Neural crest cell (in vitro differentiated cells): ENCODE results near the gene RRP8. TPM values are rescaled to one million over a fixed set of nuclear protein-coding genes. Genes with fewer than 3 reads are reported as not detected.

ENCODE experiments used
- DNase-seq: peaks from one replicate; pipeline ENCODE4 v3.0.0; 2021; ENCODE audit warnings: low read depth, mixed read lengths, low spot score
- H3K27ac Mint-ChIP-seq: one replicate; pipeline ENCODE4 v1.8.0; 2021; ENCODE audit warnings: mild to moderate bottlenecking, mixed read lengths; ENCODE audit not compliant: unreplicated experiment
- H3K27me3 Mint-ChIP-seq: 2 replicates; pipeline ENCODE4 v1.8.0; 2021; ENCODE audit warnings: low read depth, mild to moderate bottlenecking, mixed read lengths
- H3K36me3 Mint-ChIP-seq: 2 replicates; pipeline ENCODE4 v1.8.0; 2021; ENCODE audit warnings: low read depth, mild to moderate bottlenecking, mixed read lengths
- H3K4me1 Mint-ChIP-seq: 2 replicates; pipeline ENCODE4 v1.8.0; 2021; ENCODE audit warnings: mixed read lengths
- H3K4me3 Mint-ChIP-seq: one replicate; pipeline ENCODE4 v1.8.0; 2021; ENCODE audit warnings: mild to moderate bottlenecking, mixed read lengths
- H3K9me3 Mint-ChIP-seq: 2 replicates; pipeline ENCODE4 v1.8.0; 2021; ENCODE audit warnings: mixed read lengths
- total RNA-seq: library from RNA; stranded (reverse); gene quantifications from 2 replicates; pipeline ENCODE4 v1.2.1, GENCODE V29; 2021
- TF ChIP-seq, protein P1 (sequence below): fragments of 200-600 bp; sonication (generic); conservative IDR thresholded peaks from 2 replicates; pipeline ENCODE4 v1.5.0; 2021; ENCODE audit warnings: antibody characterized with exemption, mild to moderate bottlenecking

RRP8 gene
- total RNA-seq, 1 donor from 2014 or later: 22.5 TPM

DNA sequence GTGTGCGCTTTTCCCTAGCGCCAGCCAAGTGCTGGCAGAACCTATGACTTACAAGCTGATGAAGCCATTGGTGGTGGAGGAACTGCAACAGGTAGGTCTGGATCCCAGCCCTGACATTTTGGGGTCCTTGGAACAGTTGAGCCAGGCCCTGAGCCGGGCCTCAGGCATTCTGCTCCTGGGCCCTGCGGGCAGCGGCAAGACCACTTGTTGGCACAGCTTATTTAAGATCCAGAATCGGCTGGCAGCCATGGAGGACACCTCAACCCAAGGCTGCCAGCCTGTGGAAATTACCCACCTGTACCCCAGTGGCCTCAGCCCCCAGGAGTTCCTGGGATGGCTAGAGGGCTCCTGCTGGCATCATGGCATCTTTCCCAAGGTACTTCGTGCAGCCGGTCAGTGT lies 56.7 kb downstream of the RRP8 start:
- H3K4me1 Mint-ChIP-seq: no peaks in the 10 kb centered on the region
- H3K9me3 Mint-ChIP-seq: no peaks in the 10 kb centered on the region
- no peaks in the 10 kb centered on the region for H3K36me3 Mint-ChIP-seq
- no peak for DNase-seq
- no peak overlapping the region for H3K4me3 Mint-ChIP-seq
- H3K27me3 Mint-ChIP-seq: no peaks in the 10 kb centered on the region
- no peak overlapping the region for H3K27ac Mint-ChIP-seq
- TF ChIP-seq, protein P1, sequence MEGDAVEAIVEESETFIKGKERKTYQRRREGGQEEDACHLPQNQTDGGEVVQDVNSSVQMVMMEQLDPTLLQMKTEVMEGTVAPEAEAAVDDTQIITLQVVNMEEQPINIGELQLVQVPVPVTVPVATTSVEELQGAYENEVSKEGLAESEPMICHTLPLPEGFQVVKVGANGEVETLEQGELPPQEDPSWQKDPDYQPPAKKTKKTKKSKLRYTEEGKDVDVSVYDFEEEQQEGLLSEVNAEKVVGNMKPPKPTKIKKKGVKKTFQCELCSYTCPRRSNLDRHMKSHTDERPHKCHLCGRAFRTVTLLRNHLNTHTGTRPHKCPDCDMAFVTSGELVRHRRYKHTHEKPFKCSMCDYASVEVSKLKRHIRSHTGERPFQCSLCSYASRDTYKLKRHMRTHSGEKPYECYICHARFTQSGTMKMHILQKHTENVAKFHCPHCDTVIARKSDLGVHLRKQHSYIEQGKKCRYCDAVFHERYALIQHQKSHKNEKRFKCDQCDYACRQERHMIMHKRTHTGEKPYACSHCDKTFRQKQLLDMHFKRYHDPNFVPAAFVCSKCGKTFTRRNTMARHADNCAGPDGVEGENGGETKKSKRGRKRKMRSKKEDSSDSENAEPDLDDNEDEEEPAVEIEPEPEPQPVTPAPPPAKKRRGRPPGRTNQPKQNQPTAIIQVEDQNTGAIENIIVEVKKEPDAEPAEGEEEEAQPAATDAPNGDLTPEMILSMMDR: no peak

DNA sequence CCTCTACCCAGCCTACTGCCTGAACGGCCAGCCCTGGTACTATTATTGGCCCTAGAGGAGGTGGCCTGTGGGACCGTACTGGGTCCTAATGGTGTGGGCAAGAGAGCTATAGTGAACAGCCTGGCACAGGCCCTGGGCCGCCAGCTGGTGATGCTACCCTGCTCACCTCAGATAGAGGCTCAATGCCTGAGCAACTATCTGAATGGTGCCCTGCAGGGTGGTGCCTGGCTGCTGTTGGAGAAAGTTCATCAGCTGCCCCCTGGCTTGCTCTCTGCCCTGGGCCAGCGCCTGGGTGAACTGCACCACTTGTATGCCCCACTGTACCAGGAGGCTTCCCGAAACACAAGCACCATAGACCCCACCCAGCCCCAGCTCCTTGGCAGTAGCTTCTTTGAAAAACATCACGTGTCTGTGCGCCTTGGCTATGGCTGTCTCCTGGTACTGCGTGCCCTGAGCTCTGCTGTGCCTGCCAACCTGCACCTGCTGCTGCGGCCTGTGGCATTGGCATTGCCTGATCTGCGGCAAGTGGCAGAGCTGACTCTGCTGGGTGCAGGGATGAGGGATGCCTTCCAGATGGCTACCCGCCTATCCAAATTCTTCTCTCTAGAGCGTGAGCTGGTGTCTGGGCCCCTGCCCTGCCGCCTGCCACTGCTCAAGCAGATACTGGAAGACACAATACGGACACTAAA lies 57.4 kb downstream of the RRP8 start:
- Mint-ChIP-seq H3K9me3 (no peaks in the 10 kb centered on the region), H3K27me3 (no peaks in the 10 kb centered on the region), H3K4me3 (no peak overlapping the region), H3K27ac (no peak overlapping the region), H3K36me3 (no peaks in the 10 kb centered on the region), H3K4me1 (peaks cover 6% of the 10 kb centered on the region)
- DNase-seq: no peak
- TF ChIP-seq, protein P1: no peak

Other genes with a start within 250 kb of the RRP8 start
- gene SMPD1, start 213.1 kb downstream of the RRP8 start, total RNA-seq: 14.6 and 17.7 TPM in 2 replicates
- gene APBB1, start 184.5 kb downstream of the RRP8 start, total RNA-seq: 86.9 and 90.0 TPM in 2 replicates
- gene HPX, start 162.6 kb downstream of the RRP8 start, total RNA-seq: 4.3 and 6.0 TPM in 2 replicates
- gene TRIM3, start 129.7 kb downstream of the RRP8 start, total RNA-seq: 20.6 and 26.2 TPM in 2 replicates
- 52.4 and 57.1 TPM in 2 replicates for gene ARFIP2, start 122.3 kb downstream of the RRP8 start, total RNA-seq
- 43.6 and 47.6 TPM in 2 replicates for gene TIMM10B, start 122.1 kb downstream of the RRP8 start, total RNA-seq
- gene DNHD1, start 106.3 kb downstream of the RRP8 start, total RNA-seq: 10.2 and 12.6 TPM in 2 replicates
- gene ILK, start 158 bp upstream of the RRP8 start, total RNA-seq: 120 and 121 TPM in 2 replicates
- 133 and 143 TPM in 2 replicates for gene TAF10, start 8.6 kb upstream of the RRP8 start, total RNA-seq
- 41.0 and 44.7 TPM in 2 replicates for gene TPP1, start 15.8 kb upstream of the RRP8 start, total RNA-seq
- gene DCHS1, start 52.2 kb upstream of the RRP8 start, total RNA-seq: 37.5 and 40.4 TPM in 2 replicates
- gene MRPL17, start 79.7 kb upstream of the RRP8 start, total RNA-seq: 47.2 and 58.9 TPM in 2 replicates
- gene OR2AG2, start 168.4 kb upstream of the RRP8 start, total RNA-seq: 0.25 and 0.54 TPM in 2 replicates
- not detected in 2 replicates for gene OR2AG1, start 179.4 kb upstream of the RRP8 start, total RNA-seq
- 0.20 and 0.21 TPM in 2 replicates for gene OR6A2, start 196.1 kb upstream of the RRP8 start, total RNA-seq
- not detected in 2 replicates for gene OR10A5, start 242.1 kb upstream of the RRP8 start, total RNA-seq